ENCODE results near the gene ZSCAN20.

Gene ZSCAN20

DNA sequence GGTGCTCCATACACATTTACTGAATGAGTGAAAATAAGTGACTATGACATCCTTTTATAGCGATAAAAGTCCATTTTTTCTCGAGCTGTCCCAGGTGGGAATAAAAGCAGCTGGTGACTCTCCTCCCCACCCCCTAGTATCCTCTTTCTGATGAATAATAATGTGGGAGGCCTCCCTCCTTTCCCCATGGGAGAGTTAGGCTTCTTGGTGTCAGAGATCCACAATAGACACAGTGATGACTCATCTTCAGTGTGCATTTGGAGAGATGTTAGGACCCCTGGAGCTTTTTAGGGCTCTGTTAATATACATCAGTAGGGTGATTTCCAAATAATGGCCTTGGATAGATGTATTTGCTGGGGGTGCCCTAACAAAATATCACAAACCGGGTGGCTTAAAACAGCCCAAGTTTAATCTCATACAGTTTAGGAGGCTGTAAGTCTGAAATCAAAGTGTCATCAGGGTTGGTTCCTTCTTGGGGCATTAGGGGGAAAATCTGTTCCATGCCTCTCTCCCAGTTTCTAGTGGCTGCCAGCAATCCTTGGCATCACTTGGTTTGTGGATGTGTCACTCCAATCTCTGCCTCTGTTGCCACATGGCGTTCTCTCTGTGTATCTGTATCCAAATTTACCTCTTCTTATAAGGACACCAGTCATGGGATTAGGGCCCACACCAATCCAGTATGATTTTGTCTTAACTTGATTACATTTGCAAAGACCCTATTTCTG lies 37.2 kb upstream of the ZSCAN20 start:
- ChIA-PET CTCF (interaction anchor here (0.8 to 2.3 kb wide), 3 partner anchors 20 to 70 kb away, joined by 3 to 12 read pairs (median 5); no protein-coding TSS in a partner anchor), POLR2A (no interaction called here)
- no peak for TF ChIP-seq CTCF (IDR thresholded peaks at IDR 0.05; ENCODE audit: insufficient read depth, low read length, missing control alignments)
- no peak for DNase-seq (ENCODE audit: low read depth, low spot score)
- H3K4me3 ChIP-seq (ENCODE audit: low read depth, low read length), result no peak overlapping the region

GRCh38 chr1:33436557-33437285 lies 35.7 kb upstream of the ZSCAN20 start:
- DNase-seq (ENCODE audit: low read depth, low spot score), result no peak
- POLR2A ChIA-PET, result no interaction called here
- no peak overlapping the region for H3K4me3 ChIP-seq (ENCODE audit: low read depth, low read length)
- CTCF ChIA-PET, result interaction anchor here (0.8 to 2.3 kb wide), 9 partner anchors 11 to 175 kb away, joined by 3 to 12 read pairs (median 4); no protein-coding TSS in a partner anchor
- no peak for TF ChIP-seq CTCF (IDR thresholded peaks at IDR 0.05; ENCODE audit: insufficient read depth, low read length, missing control alignments)

DNA sequence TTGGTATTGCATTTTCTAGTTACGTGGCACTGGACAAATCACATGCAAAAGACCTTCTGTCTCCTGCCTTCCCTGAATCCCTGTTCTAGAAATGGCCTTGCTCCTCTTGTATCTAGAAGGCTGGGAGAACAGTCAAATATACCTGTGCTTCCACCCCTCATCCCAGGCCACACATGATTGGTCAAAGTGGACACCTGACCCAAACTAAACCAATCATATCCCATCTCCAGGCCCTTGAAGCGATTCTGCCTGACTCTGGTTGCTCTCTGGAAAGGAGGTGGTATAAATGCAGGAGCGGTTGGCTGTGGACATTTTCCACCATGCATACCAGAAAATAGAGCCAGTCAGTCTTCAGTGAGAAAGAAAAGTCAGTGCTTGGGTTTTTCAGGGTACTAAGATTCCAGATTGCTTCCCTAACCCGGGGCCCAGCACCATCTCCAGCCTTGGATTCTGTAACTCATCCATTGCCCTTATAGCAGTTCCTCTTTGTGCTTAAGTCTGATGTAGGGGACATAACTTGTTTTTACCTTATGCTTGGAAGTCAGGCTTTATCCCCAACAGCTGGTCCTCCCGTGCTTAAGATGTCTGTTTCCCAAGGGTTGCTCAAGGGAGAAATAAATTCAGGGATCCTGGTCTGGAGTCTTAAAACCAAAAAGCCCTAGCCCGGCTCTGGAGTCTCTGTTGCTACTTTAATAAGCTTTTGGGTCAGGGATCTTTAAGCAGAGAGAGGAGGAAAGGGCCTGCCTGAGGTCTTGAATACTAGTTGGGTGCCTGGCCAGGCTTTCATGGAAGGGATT lies 33.9 kb upstream of the ZSCAN20 start:
- ChIA-PET POLR2A (no interaction called here), CTCF (interaction anchor here (0.6 to 12.4 kb wide), 7 partner anchors 9 to 143 kb away, joined by 3 to 124 read pairs (median 4); no protein-coding TSS in a partner anchor)
- TF ChIP-seq CTCF (IDR thresholded peaks at IDR 0.05; ENCODE audit: insufficient read depth, low read length, missing control alignments), result no peak
- DNase-seq (ENCODE audit: low read depth, low spot score), result no peak
- H3K4me3 ChIP-seq (ENCODE audit: low read depth, low read length), result no peak overlapping the region

GRCh38 chr1:33439662-33440061 lies 32.8 kb upstream of the ZSCAN20 start:
- CTCF ChIA-PET, result interaction anchor here (1.0 to 12.4 kb wide), 3 partner anchors 8 to 69 kb away, joined by 3 to 124 read pairs (median 6); no protein-coding TSS in a partner anchor
- POLR2A ChIA-PET, result no interaction called here
- DNase-seq (ENCODE audit: low read depth, low spot score), result no peak
- no peak for TF ChIP-seq CTCF (IDR thresholded peaks at IDR 0.05; ENCODE audit: insufficient read depth, low read length, missing control alignments)
- no peak overlapping the region for H3K4me3 ChIP-seq (ENCODE audit: low read depth, low read length)

DNA sequence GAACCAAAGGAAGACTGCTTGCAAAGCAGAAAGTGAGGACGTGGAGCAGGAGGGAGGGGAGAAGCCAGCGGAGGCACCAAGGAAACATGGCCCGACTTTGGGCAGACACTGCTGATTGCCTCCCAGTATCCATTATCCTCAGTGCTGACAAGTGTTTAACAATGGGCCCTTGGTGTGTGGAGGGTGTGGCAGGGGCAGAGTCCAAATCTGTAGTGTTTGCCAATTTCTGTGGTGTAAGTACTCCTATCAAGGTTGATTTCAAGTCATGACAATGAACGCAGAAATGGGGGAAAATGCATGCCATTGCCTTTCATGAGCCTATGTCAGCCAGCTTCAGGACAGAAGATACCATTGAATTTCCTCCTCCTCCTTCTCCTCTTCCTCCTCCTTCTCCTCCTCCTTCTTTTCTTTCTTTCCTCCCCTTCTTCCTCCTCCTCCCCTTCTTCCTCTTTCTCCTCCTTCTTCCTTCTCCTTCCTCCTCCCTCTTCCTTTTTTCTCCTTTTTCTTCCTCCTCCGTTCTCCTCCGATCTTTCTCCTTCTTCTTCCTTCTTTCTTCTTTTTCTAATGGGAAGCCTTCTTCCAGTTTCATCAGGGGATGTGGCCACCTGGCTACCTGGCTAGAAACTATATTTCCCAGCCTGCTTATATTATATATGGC lies 31.2 kb upstream of the ZSCAN20 start:
- no peak for DNase-seq (ENCODE audit: low read depth, low spot score)
- no peak overlapping the region for H3K4me3 ChIP-seq (ENCODE audit: low read depth, low read length)
- CTCF ChIA-PET, result interaction anchor here (0.9 to 12.4 kb wide), 3 partner anchors 16 to 146 kb away, joined by 4 to 124 read pairs (median 6); no protein-coding TSS in a partner anchor
- TF ChIP-seq CTCF (IDR thresholded peaks at IDR 0.05; ENCODE audit: insufficient read depth, low read length, missing control alignments), result no peak
- POLR2A ChIA-PET, result no interaction called here
